Ectodermal cell (in vitro differentiated cells): ENCODE results near the gene CFD.
"Not testable (repeated sequence)": the region's sequence is repeated elsewhere in the genome, so short reads cannot be mapped to it uniquely, and the experiment has no call there.

ENCODE experiments used
- H3K27ac ChIP-seq: 2 replicates; pipeline ENCODE4 v1.7.0; 2013; ENCODE audit warnings: mild to moderate bottlenecking, low read depth, low read length; ENCODE audit not compliant: insufficient read depth, poor library complexity, severe bottlenecking
- H3K27me3 ChIP-seq: 2 replicates; pipeline ENCODE4 v1.7.0; 2013; ENCODE audit warnings: mild to moderate bottlenecking, low read length; ENCODE audit not compliant: insufficient read depth, control insufficient read depth, poor library complexity, severe bottlenecking
- H3K36me3 ChIP-seq: one replicate; pipeline ENCODE4 v1.7.0; 2013; ENCODE audit warnings: low read length; ENCODE audit not compliant: control insufficient read depth, insufficient read depth
- H3K4me1 ChIP-seq: one replicate; pipeline ENCODE4 v1.7.0; 2013; ENCODE audit warnings: low read length; ENCODE audit not compliant: control insufficient read depth, insufficient read depth
- H3K4me3 ChIP-seq: 2 replicates; pipeline ENCODE4 v1.7.0; 2013; ENCODE audit warnings: low read depth, low read length, control low read depth; ENCODE audit not compliant: insufficient read depth
- H3K9me3 ChIP-seq: 2 replicates; pipeline ENCODE4 v1.7.0; 2013; ENCODE audit warnings: mild to moderate bottlenecking, low read length, moderate library complexity; ENCODE audit not compliant: control insufficient read depth
- WGBS, 2 experiments: methylation state at CpG; one replicate each; pipeline ENCODE4 v1.1.7; 2013; ENCODE audit warnings: missing lambda C conversion rate in 2 of 2; 5-methylcytosine and 5-hydroxymethylcytosine counted together

Gene CFD

GRCh38 chr19:853614-854220, 5.7 kb upstream of the CFD start:
- not testable (repeated sequence) for H3K27ac ChIP-seq, H3K27me3 ChIP-seq, H3K36me3 ChIP-seq, H3K4me1 ChIP-seq, H3K4me3 ChIP-seq, H3K9me3 ChIP-seq
- WGBS, 2 experiments = 86 to 94% methylated on average over 11 of the region's 17 CpGs

GRCh38 chr19:854549-854948, 4.9 kb upstream of the CFD start:
- Histone ChIP-seq H3K4me3 (no peak overlapping the region), H3K36me3 (no peaks in the 10 kb centered on the region), H3K9me3 (no peaks in the 10 kb centered on the region), H3K4me1 (no peaks in the 10 kb centered on the region), H3K27me3 (peaks cover 10% of the 10 kb centered on the region), H3K27ac (no peak overlapping the region)
- 97 to 100% methylated on average over 4 of the region's 6 CpGs for WGBS, 2 experiments

GRCh38 chr19:855142-855541, 4.3 kb upstream of the CFD start:
- Histone ChIP-seq H3K9me3 (no peaks in the 10 kb centered on the region), H3K27me3 (peaks cover 16% of the 10 kb centered on the region), H3K4me1 (no peaks in the 10 kb centered on the region), H3K27ac (no peak overlapping the region), H3K4me3 (no peak overlapping the region), H3K36me3 (no peaks in the 10 kb centered on the region)
- 89% methylated on average over 12 of the region's 12 CpGs for WGBS, 2 experiments

GRCh38 chr19:855566-856120, 3.8 kb upstream of the CFD start:
- 79 to 82% methylated on average over 40 of the region's 40 CpGs for WGBS, 2 experiments

GRCh38 chr19:858284-858683, 1.2 kb upstream of the CFD start:
- H3K9me3 ChIP-seq = no peaks in the 10 kb centered on the region
- 79 to 81% methylated on average over 9 of the region's 9 CpGs for WGBS, 2 experiments
- no peak overlapping the region for H3K27ac ChIP-seq
- H3K4me3 ChIP-seq = no peak overlapping the region
- no peaks in the 10 kb centered on the region for H3K36me3 ChIP-seq
- H3K4me1 ChIP-seq = no peaks in the 10 kb centered on the region
- peaks cover 46% of the 10 kb centered on the region for H3K27me3 ChIP-seq

More at GRCh38 chr19:855566-856120, 3.8 kb upstream of the CFD start:
- no peaks in the 10 kb centered on the region for H3K9me3 ChIP-seq
- H3K4me1 ChIP-seq = no peaks in the 10 kb centered on the region
- H3K36me3 ChIP-seq = no peaks in the 10 kb centered on the region
- no peak overlapping the region for H3K4me3 ChIP-seq
- H3K27me3 ChIP-seq = peaks cover 21% of the 10 kb centered on the region
- no peak overlapping the region for H3K27ac ChIP-seq

DNA sequence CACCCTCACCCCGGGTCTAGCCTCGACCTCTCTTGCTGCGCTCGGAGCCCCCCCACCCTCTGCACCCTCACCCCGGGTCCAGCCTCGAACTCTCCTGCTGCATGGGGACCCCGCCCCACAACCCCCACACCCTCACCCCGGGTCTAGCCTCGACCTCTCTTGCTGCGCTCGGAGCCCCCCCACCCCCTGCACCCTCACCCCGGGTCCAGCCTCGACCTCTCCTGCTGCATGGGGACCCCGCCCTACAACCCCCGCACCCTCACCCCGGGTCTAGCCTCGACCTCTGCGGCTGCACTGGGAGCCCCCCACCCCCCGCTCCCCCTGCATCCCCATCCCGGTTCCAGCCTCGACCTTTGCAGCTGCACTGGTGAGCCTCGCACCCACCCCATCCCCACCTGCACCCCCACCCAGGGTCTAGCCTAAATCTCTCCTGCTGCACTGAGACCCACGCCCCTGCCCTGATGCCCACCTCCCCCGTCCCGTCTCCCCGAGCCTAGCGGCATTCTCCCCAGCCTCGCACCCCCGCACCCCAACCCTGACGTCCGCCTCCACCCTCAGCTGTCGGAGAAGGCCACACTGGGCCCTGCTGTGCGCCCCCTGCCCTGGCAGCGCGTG, 1.8 kb downstream of the CFD start:
- Histone ChIP-seq H3K36me3 (no peaks in the 10 kb centered on the region), H3K4me1 (no peaks in the 10 kb centered on the region), H3K27me3 (peaks cover 49% of the 10 kb centered on the region), H3K9me3 (no peaks in the 10 kb centered on the region), H3K27ac (no peak overlapping the region), H3K4me3 (no peak overlapping the region)
- WGBS, 2 experiments = 58 to 60% methylated on average over 33 to 35 of the region's 35 CpGs

DNA sequence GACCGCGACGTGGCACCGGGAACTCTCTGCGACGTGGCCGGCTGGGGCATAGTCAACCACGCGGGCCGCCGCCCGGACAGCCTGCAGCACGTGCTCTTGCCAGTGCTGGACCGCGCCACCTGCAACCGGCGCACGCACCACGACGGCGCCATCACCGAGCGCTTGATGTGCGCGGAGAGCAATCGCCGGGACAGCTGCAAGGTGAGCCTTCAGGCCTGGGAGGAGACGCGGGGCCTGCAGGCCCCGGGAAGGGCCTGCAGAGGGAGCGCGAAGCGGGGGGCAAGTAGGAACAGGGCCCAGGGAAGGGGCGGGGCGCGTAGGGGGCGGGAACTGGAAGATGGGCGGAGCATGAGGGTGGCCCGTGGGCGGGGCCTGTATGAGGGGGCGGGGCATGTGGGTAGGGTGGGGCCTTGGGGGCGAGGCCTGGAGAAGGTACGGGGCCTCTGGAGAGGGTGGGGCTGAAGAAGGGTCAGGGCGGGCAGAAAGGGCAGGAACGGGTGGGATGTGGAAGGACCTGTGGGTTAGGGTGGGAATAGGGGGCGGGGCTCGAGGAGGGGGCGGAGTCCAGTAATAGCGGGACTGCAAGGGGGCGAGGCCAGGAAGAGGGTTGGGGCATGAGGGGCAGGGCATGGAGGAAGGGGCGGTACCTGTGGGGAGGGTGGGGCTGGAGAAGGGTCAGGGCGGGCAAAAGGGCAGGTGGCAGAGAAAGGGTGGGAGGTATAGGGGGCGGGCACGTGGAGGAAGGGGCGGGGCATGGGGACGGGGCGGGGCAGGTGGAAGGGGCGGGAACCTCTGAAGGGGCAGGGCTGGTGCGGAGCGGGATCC, 2.5 kb downstream of the CFD start:
- Histone ChIP-seq H3K4me3 (no peak overlapping the region), H3K4me1 (no peaks in the 10 kb centered on the region), H3K27ac (no peak overlapping the region), H3K36me3 (no peaks in the 10 kb centered on the region), H3K27me3 (peaks cover 49% of the 10 kb centered on the region), H3K9me3 (no peaks in the 10 kb centered on the region)
- 11 to 12% methylated on average over 60 of the region's 60 CpGs for WGBS, 2 experiments

- Histone ChIP-seq H3K4me3 (no peak overlapping the region), H3K9me3 (no peaks in the 10 kb centered on the region), H3K36me3 (no peaks in the 10 kb centered on the region), H3K4me1 (peaks cover 7% of the 10 kb centered on the region), H3K27me3 (peaks cover 49% of the 10 kb centered on the region), H3K27ac (no peak overlapping the region)
- WGBS, 2 experiments = 38 to 40% methylated on average over 48 of the region's 48 CpGs
Measured at GRCh38 chr19:862581-863314, 3.3 kb downstream of the CFD start.

DNA sequence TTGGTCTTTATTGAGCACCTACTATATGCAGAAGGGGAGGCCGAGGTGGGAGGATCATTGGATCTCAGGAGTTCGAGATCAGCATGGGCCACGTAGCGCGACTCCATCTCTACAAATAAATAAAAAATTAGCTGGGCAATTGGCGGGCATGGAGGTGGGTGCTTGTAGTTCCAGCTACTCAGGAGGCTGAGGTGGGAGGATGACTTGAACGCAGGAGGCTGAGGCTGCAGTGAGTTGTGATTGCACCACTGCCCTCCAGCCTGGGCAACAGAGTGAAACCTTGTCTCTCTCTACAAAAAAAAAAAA, 3.8 kb downstream of the CFD start:
- H3K9me3 ChIP-seq = no peaks in the 10 kb centered on the region
- no peak overlapping the region for H3K4me3 ChIP-seq
- 93 to 96% methylated on average over 7 of the region's 7 CpGs for WGBS, 2 experiments
- H3K36me3 ChIP-seq = peaks cover 4% of the 10 kb centered on the region
- peaks cover 8% of the 10 kb centered on the region for H3K4me1 ChIP-seq
- peaks cover 49% of the 10 kb centered on the region for H3K27me3 ChIP-seq
- no peak overlapping the region for H3K27ac ChIP-seq
